Keratinocyte (primary cell): ENCODE data around the gene SDC1. TPM values are rescaled to one million over a fixed set of nuclear protein-coding genes. Genes with fewer than 3 reads are reported as not detected.

ENCODE experiments used
- DNase-seq: peaks from one replicate; pipeline ENCODE4 v3.0.0-alpha.2; 2011; ENCODE audit warnings: low read depth, missing footprints, low spot score
- FAIRE-seq: peaks from 2 replicates; lab custom pipeline; 2011; peaks lifted over from hg19 to GRCh38; lab: Jason Lieb, UNC
- H2AFZ ChIP-seq: 2 replicates; pipeline ENCODE4 v1.6.0; 2012; ENCODE audit warnings: low read length, control low read depth, inconsistent platforms; ENCODE audit not compliant: control insufficient read depth
- H3K27ac ChIP-seq: 2 replicates; pipeline ENCODE4 v1.5.1; 2011; ENCODE audit warnings: low read length; ENCODE audit not compliant: control insufficient read depth, insufficient read depth
- H3K27me3 ChIP-seq: 3 replicates; pipeline ENCODE4 v1.6.0; 2011; ENCODE audit warnings: low read length; ENCODE audit not compliant: control insufficient read depth, insufficient read depth; ENCODE audit errors: extremely low read depth
- H3K36me3 ChIP-seq, 2 experiments: 2 replicates in 1 of 2; 3 replicates in 1 of 2; pipeline ENCODE4 v1.5.1; 2011; ENCODE audit warnings: low read length in 2 of 2, mild to moderate bottlenecking in 1 of 2; ENCODE audit not compliant: control insufficient read depth in 2 of 2, insufficient read depth in 2 of 2; ENCODE audit errors: extremely low read depth in 1 of 2
- H3K4me1 ChIP-seq: 3 replicates; pipeline ENCODE4 v1.5.1; 2011; ENCODE audit warnings: low read length; ENCODE audit not compliant: control insufficient read depth, insufficient read depth; ENCODE audit errors: extremely low read depth
- H3K4me2 ChIP-seq: 3 replicates; pipeline ENCODE4 v1.6.0; 2011; ENCODE audit warnings: low read depth, low read length; ENCODE audit not compliant: control insufficient read depth, insufficient read depth; ENCODE audit errors: extremely low read depth
- H3K4me3 ChIP-seq, 3 experiments: fragments of 200-600 bp in 1 of 3; sonication (generic) in 1 of 3; 2 replicates in 2 of 3; 3 replicates in 1 of 3; pipeline ENCODE4 v1.5.1; 2011 to 2016; ENCODE audit warnings: low read length in 3 of 3, mild to moderate bottlenecking in 3 of 3, control low read depth in 2 of 3, inconsistent platforms in 1 of 3, low read depth in 1 of 3, mixed read lengths in 1 of 3, mixed run types in 1 of 3, moderate library complexity in 1 of 3; ENCODE audit not compliant: control insufficient read depth in 2 of 3, insufficient read depth in 2 of 3; ENCODE audit errors: extremely low read depth in 1 of 3
- H3K79me2 ChIP-seq: 2 replicates; pipeline ENCODE4 v1.6.0; 2012; ENCODE audit warnings: low read length; ENCODE audit not compliant: control insufficient read depth, insufficient read depth
- H3K9ac ChIP-seq: 3 replicates; pipeline ENCODE4 v1.6.0; 2011; ENCODE audit warnings: low read length; ENCODE audit not compliant: control insufficient read depth, insufficient read depth; ENCODE audit errors: extremely low read depth
- H3K9me1 ChIP-seq: 3 replicates; pipeline ENCODE4 v1.6.0; 2011; ENCODE audit warnings: low read length; ENCODE audit not compliant: control insufficient read depth, insufficient read depth; ENCODE audit errors: extremely low read depth
- H3K9me3 ChIP-seq: 2 replicates; pipeline ENCODE4 v1.5.1; 2012; ENCODE audit warnings: low read depth, low read length; ENCODE audit not compliant: control insufficient read depth
- H4K20me1 ChIP-seq: 3 replicates; pipeline ENCODE4 v1.6.0; 2011; ENCODE audit warnings: low read length; ENCODE audit not compliant: control insufficient read depth, insufficient read depth; ENCODE audit errors: extremely low read depth
- CTCF ChIP-seq, 3 experiments: IDR thresholded peaks in 1 of 3; conservative IDR thresholded peaks in 1 of 3; optimal IDR thresholded peaks in 1 of 3; 2 replicates in 2 of 3; 3 replicates in 1 of 3; pipeline versions ENCODE3 to v1.5.1; 2011; ENCODE audit warnings: low read length in 3 of 3, mild to moderate bottlenecking in 3 of 3, moderate library complexity in 2 of 3, control low read depth in 1 of 3, inconsistent platforms in 1 of 3; ENCODE audit not compliant: insufficient read depth in 2 of 3; ENCODE audit errors: extremely low read depth in 1 of 3
- EZH2 ChIP-seq: IDR thresholded peaks from one replicate; pipeline ENCODE4 v1.6.1; 2012; ENCODE audit warnings: inconsistent platforms, mild to moderate bottlenecking, low read length, moderate library complexity
- dilution Hi-C: fragments of 300-500 bp; cut with MboI; formaldehyde crosslinking; loops from one replicate; pipeline ENCODE4 v1.7.0; 2020; ENCODE audit warnings: low sequenced_read_pairs; ENCODE audit not compliant: extremely low pct_ligation_motif_present
- polyA plus RNA-seq, 5 experiments: library from polyadenylated mRNA; depleted of rRNA in 3 of 5; stranded (reverse) in 3 of 5; stranded (forward) in 1 of 5; unstranded in 1 of 5; fragments of >200 nt; gene quantifications; 1 replicate in 1 of 5; 2 replicates in 3 of 5; 3 replicates in 1 of 5; pipeline versions ENCODE4 v1.2.1 to v1.2.3, GENCODE V29; 2011 to 2012; ENCODE audit warnings: missing spikeins in 2 of 5, low read depth in 1 of 5, low replicate concordance in 1 of 5

The SDC1 gene
- polyA plus RNA-seq, 1 donor (not counting 4 experiments of a cell fraction or from before 2014, with no cell fraction given), result 696 TPM

GRCh38 chr2:20183373-20183772 lies 41.6 kb downstream of the SDC1 start:
- Histone ChIP-seq H3K27ac (no peak overlapping the region), H3K4me2 (no peak overlapping the region), H4K20me1 (no peaks in the 10 kb centered on the region), H2AFZ (no peak overlapping the region), H3K79me2 (no peaks in the 10 kb centered on the region), H3K9ac (peak overlapping the region; percentile 8), H3K4me3 (no peak overlapping the region), H3K4me1 (peaks cover 68% of the 10 kb centered on the region), H3K9me1 (no peaks in the 10 kb centered on the region), H3K27me3 (no peaks in the 10 kb centered on the region), H3K9me3 (no peaks in the 10 kb centered on the region), H3K36me3 (no peaks in the 10 kb centered on the region)
- no peak for TF ChIP-seq EZH2
- TF ChIP-seq CTCF (optimal IDR thresholded peaks at IDR 0.05 in 1 of 3, IDR thresholded peaks at IDR 0.05 in 1 of 3, conservative IDR thresholded peaks at IDR 0.05 in 1 of 3; ENCODE audit: extremely low read depth in 1 of 3, insufficient read depth in 2 of 3, low read length in 3 of 3), result no peak
- DNase-seq (no peak), FAIRE-seq (no peak)
- dilution Hi-C loops, result no loop called here

- dilution Hi-C loops, result no loop called here
- FAIRE-seq, result peak; percentile 79
- H3K4me2 ChIP-seq, result no peak overlapping the region
- H3K9me3 ChIP-seq, result no peaks in the 10 kb centered on the region
- H4K20me1 ChIP-seq, result no peaks in the 10 kb centered on the region
- H3K9me1 ChIP-seq, result no peaks in the 10 kb centered on the region
- peaks cover 76% of the 10 kb centered on the region for H3K4me1 ChIP-seq
- TF ChIP-seq CTCF (optimal IDR thresholded peaks at IDR 0.05 in 1 of 3, IDR thresholded peaks at IDR 0.05 in 1 of 3, conservative IDR thresholded peaks at IDR 0.05 in 1 of 3; ENCODE audit: extremely low read depth in 1 of 3, insufficient read depth in 2 of 3, low read length in 3 of 3) (no peak), EZH2 (no peak)
- H3K36me3 ChIP-seq, result no peaks in the 10 kb centered on the region
- peak overlapping the region; percentile 53 for H3K27ac ChIP-seq
- H2AFZ ChIP-seq, result no peak overlapping the region
- no peak overlapping the region for H3K4me3 ChIP-seq
- no peaks in the 10 kb centered on the region for H3K27me3 ChIP-seq
- H3K9ac ChIP-seq, result peak overlapping the region; percentile 8
- no peaks in the 10 kb centered on the region for H3K79me2 ChIP-seq
- no peak for DNase-seq
These were observed 42.5 kb downstream of the SDC1 start for GRCh38 chr2:20182241-20182931.
